Measurements from ENCODE around the gene GSTK1. TPM values are rescaled to one million over a fixed set of nuclear protein-coding genes. Genes with fewer than 3 reads are reported as not detected.

The GSTK1 gene
- total and polyA plus RNA-seq, 2 of the 8 experiments (the other 6 are each of a cell fraction or from before 2014, with no cell fraction given), result 25.5 to 32.5 TPM

DNA sequence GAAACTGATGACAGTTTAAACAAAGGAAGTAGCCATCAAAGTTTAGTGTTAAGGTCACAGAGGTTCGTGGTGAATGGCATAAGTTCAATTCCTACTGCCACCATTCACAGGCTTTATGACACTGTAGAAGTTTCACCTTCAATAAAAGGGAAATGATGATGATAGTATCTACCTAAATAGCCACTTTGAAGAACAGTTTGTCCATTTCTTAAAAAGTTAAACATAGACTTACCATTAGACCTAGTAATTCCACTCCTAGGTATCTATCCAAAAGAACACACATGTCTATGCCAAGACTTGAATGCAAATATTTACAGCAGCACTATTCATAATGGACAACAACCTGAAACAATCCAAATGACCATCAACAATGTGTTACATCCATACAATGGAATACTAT lies 18.9 kb upstream of the GSTK1 start:
- H4K91ac ChIP-seq (replicated peaks; ENCODE audit: insufficient read length, low read length), result no peak overlapping the region
- no peak overlapping the region for H3K9ac ChIP-seq (replicated peaks in 1 of 4; ENCODE audit: extremely low read depth in 1 of 4, low read depth in 3 of 4, low read length in 3 of 4)
- H2BK12ac ChIP-seq (ENCODE audit: low read depth, low read length), result no peak overlapping the region
- no peak overlapping the region for H4K5ac ChIP-seq (ENCODE audit: insufficient read length, low read depth, low read length)
- H3K18ac ChIP-seq (ENCODE audit: extremely low read depth, low read length), result no peak overlapping the region
- no peaks in the 10 kb centered on the region for H3K23me2 ChIP-seq (ENCODE audit: low read depth, low read length)
- H3K27ac ChIP-seq (ENCODE audit: low read depth, low read length), result no peak overlapping the region
- no peaks in the 10 kb centered on the region for H3K79me2 ChIP-seq (ENCODE audit: control insufficient read depth in 1 of 2, insufficient read depth in 2 of 2, low read length in 2 of 2)
- no peak overlapping the region for H2BK20ac ChIP-seq (ENCODE audit: low read length)
- no peak overlapping the region for H2BK5ac ChIP-seq (ENCODE audit: low read depth, low read length)
- POLR2A ChIA-PET (ENCODE audit: partially characterized antibody), result no interaction called here
- no peak overlapping the region for H3K4ac ChIP-seq (replicated peaks; ENCODE audit: insufficient read length, low read depth, low read length)
- no peak overlapping the region for H2AFZ ChIP-seq (ENCODE audit: low read length)
- CTCF ChIA-PET (ENCODE audit: partially characterized antibody), result interaction anchor here (0.6 to 6.5 kb wide), 6 partner anchors 11 to 277 kb away, joined by 3 to 91 read pairs (median 5); no protein-coding TSS in a partner anchor
- FAIRE-seq (no peak), DNase-seq (ENCODE audit: low read depth in 1 of 2, low spot score in 2 of 2) (no peak)
- no peaks in the 10 kb centered on the region for H3K9me3 ChIP-seq (ENCODE audit: insufficient read depth in 2 of 2, low read depth in 1 of 2, low read length in 1 of 2)
- H4K8ac ChIP-seq (ENCODE audit: extremely low read depth, insufficient read depth, low read length), result no peak overlapping the region
- H3K56ac ChIP-seq (replicated peaks; ENCODE audit: insufficient read length, low read depth, low read length), result no peak overlapping the region
- no peak overlapping the region for H2BK120ac ChIP-seq (replicated peaks; ENCODE audit: low read depth, low read length)
- no peaks in the 10 kb centered on the region for H3K36me3 ChIP-seq (ENCODE audit: control insufficient read depth in 2 of 4, insufficient read depth in 4 of 4, low read length in 3 of 4)
- H2BK15ac ChIP-seq (ENCODE audit: low read length), result no peak overlapping the region
- no peaks in the 10 kb centered on the region for H4K20me1 ChIP-seq (replicated peaks in 1 of 2; ENCODE audit: control insufficient read depth in 1 of 2, insufficient read depth in 2 of 2, low read length in 2 of 2)
- H3K4me2 ChIP-seq (ENCODE audit: insufficient read depth in 1 of 2, low read depth in 2 of 2, low read length in 2 of 2), result no peak overlapping the region
- no peaks in the 10 kb centered on the region; a peak in 2 of 7 replicates for H3K27me3 ChIP-seq (replicated peaks in 1 of 4; ENCODE audit: control insufficient read depth in 3 of 4, extremely low read depth in 1 of 4, insufficient read depth in 3 of 4, low read length in 3 of 4)
- no peak for TF ChIP-seq CREB1 (IDR thresholded peaks at IDR 0.05)
- no peak for TF ChIP-seq BCL11A (IDR thresholded peaks at IDR 0.05; ENCODE audit: low read depth in 2 of 2, low read length in 2 of 2)
- TF ChIP-seq CBX8 (IDR thresholded peaks at IDR 0.05; ENCODE audit: borderline replicate concordance, low read depth, low read length), result no peak
- TF ChIP-seq YY1 (IDR thresholded peaks at IDR 0.05; ENCODE audit: low read depth, low read length), result no peak
- no peak for TF ChIP-seq GTF2F1 (IDR thresholded peaks at IDR 0.05; ENCODE audit: borderline replicate concordance, low read depth, low read length)
- no peak for TF ChIP-seq SUZ12 (IDR thresholded peaks at IDR 0.05; ENCODE audit: low read length)
- no peak for TF ChIP-seq RAD21 (IDR thresholded peaks at IDR 0.05 in 1 of 2, conservative IDR thresholded peaks at IDR 0.05 in 1 of 2; ENCODE audit: low read depth in 2 of 2, low read length in 2 of 2)
- no peak for TF ChIP-seq EZH2 (IDR thresholded peaks at IDR 0.05; ENCODE audit: low read depth, low read length, severe bottlenecking)
- no peak for TF ChIP-seq NANOG (IDR thresholded peaks at IDR 0.05; ENCODE audit: insufficient read depth, low read depth, low read length, poor library complexity, severe bottlenecking)
- H3K4me1 ChIP-seq (replicated peaks in 1 of 4; ENCODE audit: control insufficient read depth in 3 of 4, insufficient read depth in 4 of 4, low read length in 3 of 4), result no peaks in the 10 kb centered on the region
- no peak overlapping the region for H3K14ac ChIP-seq (ENCODE audit: insufficient read length)
- H3K23ac ChIP-seq (ENCODE audit: insufficient read length), result no peak overlapping the region
- H2AK5ac ChIP-seq (ENCODE audit: low read depth, low read length), result no peak overlapping the region
- no peak overlapping the region for H3K4me3 ChIP-seq (ENCODE audit: extremely low read depth in 1 of 4, insufficient read depth in 2 of 4, low read depth in 3 of 4, low read length in 4 of 4)
- H3K79me1 ChIP-seq (ENCODE audit: low read depth, low read length), result no peaks in the 10 kb centered on the region
- 100% methylated on average over 1 of the region's 1 CpG; no CpG with 5 or more reads in 1 of the 2 experiments for WGBS, 2 experiments (ENCODE audit: extremely low coverage in 1 of 2, insufficient coverage in 1 of 2, insufficient read length in 1 of 2, insufficient replicate concordance in 2 of 2, low coverage in 1 of 2, low lambda C conversion rate in 2 of 2, missing lambda C conversion rate in 1 of 2)
